ENCODE measurements around the gene USP49. TPM values are rescaled to one million over a fixed set of nuclear protein-coding genes. Genes with fewer than 3 reads are reported as not detected.

Gene USP49
- total RNA-seq, 6 experiments from 2014 or later: 0.87 to 2.0 (median 1.3) TPM

DNA sequence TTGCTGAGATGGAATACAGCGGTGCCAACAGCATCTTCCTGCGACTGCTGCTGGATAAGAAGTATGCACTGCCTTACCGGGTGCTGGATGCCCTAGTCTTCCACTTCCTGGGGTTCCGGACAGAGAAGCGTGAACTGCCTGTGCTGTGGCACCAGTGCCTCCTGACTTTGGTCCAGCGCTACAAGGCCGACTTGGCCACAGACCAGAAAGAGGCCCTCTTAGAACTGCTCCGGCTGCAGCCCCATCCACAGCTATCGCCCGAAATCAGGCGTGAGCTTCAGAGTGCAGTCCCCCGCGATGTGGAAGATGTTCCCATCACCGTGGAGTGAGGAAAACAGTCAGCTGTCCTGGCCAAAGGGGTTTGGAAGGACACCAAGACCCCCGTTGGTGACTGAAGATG is 37.2 kb upstream of the USP49 start:
- ATAC-seq: no peak
- intact Hi-C loops (cut with DNase I): loop anchor here in 1 of 2 donors (10.0 kb wide), 1 partner anchor 112 kb away; no protein-coding TSS in a partner anchor
- TF ChIP-seq POLR2A (IDR thresholded peaks at IDR 0.05): no peak
- TF ChIP-seq, protein P1, sequence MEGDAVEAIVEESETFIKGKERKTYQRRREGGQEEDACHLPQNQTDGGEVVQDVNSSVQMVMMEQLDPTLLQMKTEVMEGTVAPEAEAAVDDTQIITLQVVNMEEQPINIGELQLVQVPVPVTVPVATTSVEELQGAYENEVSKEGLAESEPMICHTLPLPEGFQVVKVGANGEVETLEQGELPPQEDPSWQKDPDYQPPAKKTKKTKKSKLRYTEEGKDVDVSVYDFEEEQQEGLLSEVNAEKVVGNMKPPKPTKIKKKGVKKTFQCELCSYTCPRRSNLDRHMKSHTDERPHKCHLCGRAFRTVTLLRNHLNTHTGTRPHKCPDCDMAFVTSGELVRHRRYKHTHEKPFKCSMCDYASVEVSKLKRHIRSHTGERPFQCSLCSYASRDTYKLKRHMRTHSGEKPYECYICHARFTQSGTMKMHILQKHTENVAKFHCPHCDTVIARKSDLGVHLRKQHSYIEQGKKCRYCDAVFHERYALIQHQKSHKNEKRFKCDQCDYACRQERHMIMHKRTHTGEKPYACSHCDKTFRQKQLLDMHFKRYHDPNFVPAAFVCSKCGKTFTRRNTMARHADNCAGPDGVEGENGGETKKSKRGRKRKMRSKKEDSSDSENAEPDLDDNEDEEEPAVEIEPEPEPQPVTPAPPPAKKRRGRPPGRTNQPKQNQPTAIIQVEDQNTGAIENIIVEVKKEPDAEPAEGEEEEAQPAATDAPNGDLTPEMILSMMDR (IDR thresholded peaks at IDR 0.05): no peak
- peaks cover 0 to 85% (median 37%) of the 10 kb centered on the region in 4 donors for H3K36me3 ChIP-seq
- peaks cover 0 to 4% (median 0%) of the 10 kb centered on the region in 4 donors for H3K4me1 ChIP-seq
- no peaks in the 10 kb centered on the region for H3K9me3 ChIP-seq
- H3K4me3 ChIP-seq: no peak overlapping the region
- WGBS (ENCODE audit: insufficient coverage, low coverage, low lambda C conversion rate, missing lambda C conversion rate): 86% methylated on average over 4 of the region's 15 CpGs
- H3K27me3 ChIP-seq: no peaks in the 10 kb centered on the region
- H3K27ac ChIP-seq: no peak overlapping the region
- DNase-seq: no peak

DNA sequence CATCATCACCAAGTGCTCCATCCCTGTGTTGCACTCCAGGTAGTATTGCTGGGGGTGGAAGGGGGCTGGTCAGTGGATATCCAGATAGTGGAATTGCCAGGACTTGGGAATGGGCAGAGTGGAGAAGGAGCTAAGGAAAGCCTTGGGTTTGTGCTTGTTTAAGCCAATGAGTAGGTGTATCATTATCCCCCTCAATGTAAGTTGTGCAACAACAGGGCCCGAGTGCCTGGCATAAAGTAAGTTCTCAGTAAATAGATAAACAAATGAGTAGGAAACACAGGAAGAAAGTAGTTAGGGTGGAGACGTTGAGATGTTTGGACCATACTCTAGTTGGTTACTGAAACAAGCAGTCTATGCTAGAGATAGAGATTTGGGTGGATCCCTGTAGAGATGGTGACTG is 36.6 kb upstream of the USP49 start:
- DNase-seq (no peak), ATAC-seq (no peak)
- Histone ChIP-seq H3K27me3 (no peaks in the 10 kb centered on the region), H3K4me3 (no peak overlapping the region), H3K4me1 (peaks cover 0 to 4% (median 0%) of the 10 kb centered on the region in 4 donors), H3K9me3 (no peaks in the 10 kb centered on the region), H3K36me3 (peaks cover 0 to 89% (median 37%) of the 10 kb centered on the region in 4 donors), H3K27ac (no peak overlapping the region)
- intact Hi-C loops (cut with DNase I): loop anchor here in 1 of 2 donors (10.0 kb wide), 1 partner anchor 113 kb away; no protein-coding TSS in a partner anchor
- no peak for TF ChIP-seq POLR2A (IDR thresholded peaks at IDR 0.05)
- TF ChIP-seq, protein P1 (IDR thresholded peaks at IDR 0.05): no peak
- WGBS (ENCODE audit: insufficient coverage, low coverage, low lambda C conversion rate, missing lambda C conversion rate): 44% methylated on average over 2 of the region's 2 CpGs

DNA sequence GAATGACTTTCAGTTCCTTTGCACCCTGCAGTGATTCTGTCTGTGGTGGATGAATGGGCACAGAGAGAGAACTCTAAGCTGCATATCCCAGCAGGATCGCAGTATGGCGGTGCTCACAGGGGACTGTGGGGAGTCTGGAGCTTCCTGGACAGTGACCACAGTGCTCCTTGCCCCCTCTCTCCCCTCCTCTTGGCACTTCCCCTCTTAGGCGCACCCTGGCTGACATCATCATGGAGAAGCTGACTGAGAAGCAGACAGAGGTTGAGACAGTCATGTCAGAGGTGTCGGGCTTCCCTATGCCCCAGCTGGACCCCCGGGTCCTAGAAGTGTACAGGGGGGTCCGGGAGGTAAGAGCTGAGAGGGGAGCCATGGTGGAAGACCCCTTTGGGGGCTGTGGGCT is 34.7 kb upstream of the USP49 start:
- no peak for DNase-seq
- 94% methylated on average over 6 of the region's 6 CpGs for WGBS (ENCODE audit: insufficient coverage, low coverage, low lambda C conversion rate, missing lambda C conversion rate)
- TF ChIP-seq, protein P1 (IDR thresholded peaks at IDR 0.05): no peak
- no peak for TF ChIP-seq POLR2A (IDR thresholded peaks at IDR 0.05)
- H3K27me3 ChIP-seq: no peaks in the 10 kb centered on the region
- no peak for ATAC-seq
- intact Hi-C loops (cut with DNase I): loop anchor here (10.0 kb wide), 3 partner anchors 115 to 145 kb away; partner anchors contain the start of genes PRICKLE4 (in 1 of the 2) and TOMM6 (in 1 of the 2)
- no peaks in the 10 kb centered on the region for H3K4me1 ChIP-seq
- H3K36me3 ChIP-seq: peaks cover 0 to 77% (median 34%) of the 10 kb centered on the region in 4 donors
- H3K27ac ChIP-seq: no peak overlapping the region
- no peak overlapping the region for H3K4me3 ChIP-seq
- H3K9me3 ChIP-seq: no peaks in the 10 kb centered on the region

DNA sequence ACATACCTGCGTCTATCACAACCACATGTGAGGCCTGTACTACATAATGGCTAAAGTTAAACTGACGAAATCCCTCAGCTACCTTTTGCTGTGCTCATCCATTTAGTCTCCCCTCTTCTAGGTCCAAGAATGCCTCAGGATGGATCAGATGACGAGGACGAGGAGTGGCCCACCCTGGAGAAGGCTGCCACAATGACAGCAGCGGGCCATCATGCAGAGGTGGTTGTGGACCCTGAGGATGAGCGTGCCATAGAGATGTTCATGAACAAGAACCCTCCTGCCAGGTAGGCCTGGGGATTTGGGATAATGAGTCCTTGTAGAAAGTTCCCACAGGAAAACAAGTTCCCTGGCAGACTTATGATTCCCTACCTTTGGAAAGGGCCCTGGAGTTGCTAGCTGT is 32.1 kb upstream of the USP49 start:
- H3K4me3 ChIP-seq: no peak overlapping the region
- peaks cover 0 to 53% (median 25%) of the 10 kb centered on the region in 4 donors for H3K36me3 ChIP-seq

More for the DNA sequence above, 32.1 kb upstream of the USP49 start:
- DNase-seq (no peak), ATAC-seq (no peak)
- Histone ChIP-seq H3K27ac (no peak overlapping the region), H3K4me1 (peaks cover 0 to 10% (median 3%) of the 10 kb centered on the region in 4 donors), H3K27me3 (no peaks in the 10 kb centered on the region), H3K9me3 (no peaks in the 10 kb centered on the region)
- 95% methylated on average over 2 of the region's 6 CpGs for WGBS (ENCODE audit: insufficient coverage, low coverage, low lambda C conversion rate, missing lambda C conversion rate)
- no peak for TF ChIP-seq POLR2A (IDR thresholded peaks at IDR 0.05)
- TF ChIP-seq, protein P1 (IDR thresholded peaks at IDR 0.05): no peak
- intact Hi-C loops (cut with DNase I): loop anchor here (10.0 kb wide), 2 partner anchors 132 to 142 kb away; partner anchors contain the start of genes PRICKLE4 (in 1 of the 2) and TOMM6 (in 1 of the 2)

Measured in right lobe of liver (tissue), 6 donors.